ENCODE results near the gene CHCHD10.

The CHCHD10 gene

GRCh38 chr22:23793326-23793725 lies 25.6 kb upstream of the CHCHD10 start:
- no peak for DNase-seq (ENCODE audit: low read depth)
- TF ChIP-seq CTCF (IDR thresholded peaks at IDR 0.05; ENCODE audit: low read depth, low read length, missing control alignments), result no peak
- H3K4me3 ChIP-seq (ENCODE audit: low read depth, low read length), result no peak overlapping the region

GRCh38 chr22:23791738-23792645 lies 24.2 kb upstream of the CHCHD10 start:
- no peak overlapping the region for H3K4me3 ChIP-seq (ENCODE audit: low read depth, low read length)
- TF ChIP-seq CTCF (IDR thresholded peaks at IDR 0.05; ENCODE audit: low read depth, low read length, missing control alignments), result no peak
- no peak for DNase-seq (ENCODE audit: low read depth)

GRCh38 chr22:23790819-23791737 lies 23.3 kb upstream of the CHCHD10 start:
- no peak for TF ChIP-seq CTCF (IDR thresholded peaks at IDR 0.05; ENCODE audit: low read depth, low read length, missing control alignments)
- H3K4me3 ChIP-seq (ENCODE audit: low read depth, low read length), result no peak overlapping the region
- no peak for DNase-seq (ENCODE audit: low read depth)

GRCh38 chr22:23789638-23790037 lies 21.9 kb upstream of the CHCHD10 start:
- DNase-seq (ENCODE audit: low read depth), result no peak
- no peak overlapping the region for H3K4me3 ChIP-seq (ENCODE audit: low read depth, low read length)
- no peak for TF ChIP-seq CTCF (IDR thresholded peaks at IDR 0.05; ENCODE audit: low read depth, low read length, missing control alignments)

GRCh38 chr22:23789121-23789520 lies 21.3 kb upstream of the CHCHD10 start:
- no peak for TF ChIP-seq CTCF (IDR thresholded peaks at IDR 0.05; ENCODE audit: low read depth, low read length, missing control alignments)
- DNase-seq (ENCODE audit: low read depth), result no peak
- H3K4me3 ChIP-seq (ENCODE audit: low read depth, low read length), result no peak overlapping the region

GRCh38 chr22:23787910-23788309 lies 20.1 kb upstream of the CHCHD10 start:
- H3K4me3 ChIP-seq (ENCODE audit: low read depth, low read length), result peak overlapping the region; percentile 70
- TF ChIP-seq CTCF (IDR thresholded peaks at IDR 0.05; ENCODE audit: low read depth, low read length, missing control alignments), result no peak
- DNase-seq (ENCODE audit: low read depth), result no peak
